Cerebellar nuclear complex (tissue), 1 donor: ENCODE measurements around the gene GANAB.
A peak's percentile ranks its signal among the peaks of the same experiment; 100 is the strongest.
"Not testable (repeated sequence)": the region's sequence is repeated elsewhere in the genome, so short reads cannot be mapped to it uniquely, and the experiment has no call there.

Source experiments
- DNase-seq, 2 experiments: peaks; one replicate each; lab custom pipeline; 2025; lab: John Stamatoyannopoulos, UW

The GANAB gene

DNA sequence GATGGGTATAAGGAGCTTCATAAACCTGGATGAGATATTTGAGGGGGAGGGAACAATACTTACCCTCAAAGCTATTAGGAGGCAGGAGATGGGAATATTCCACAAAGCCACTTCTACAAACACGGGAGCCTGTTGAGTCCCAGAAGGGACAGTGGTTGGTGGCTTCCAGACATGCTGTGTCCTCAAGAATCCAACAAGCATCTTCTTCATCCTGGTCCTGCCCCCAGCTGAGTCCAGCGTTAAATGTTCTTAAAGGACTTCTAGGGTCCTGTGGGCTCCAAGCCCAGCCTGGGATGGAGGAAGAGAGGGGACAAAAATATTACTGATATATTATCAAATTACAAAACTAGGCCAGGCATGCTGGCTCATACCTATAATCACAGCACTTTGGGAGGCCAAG lies 21.0 kb upstream of the GANAB start:
- DNase-seq, result no peak

DNA sequence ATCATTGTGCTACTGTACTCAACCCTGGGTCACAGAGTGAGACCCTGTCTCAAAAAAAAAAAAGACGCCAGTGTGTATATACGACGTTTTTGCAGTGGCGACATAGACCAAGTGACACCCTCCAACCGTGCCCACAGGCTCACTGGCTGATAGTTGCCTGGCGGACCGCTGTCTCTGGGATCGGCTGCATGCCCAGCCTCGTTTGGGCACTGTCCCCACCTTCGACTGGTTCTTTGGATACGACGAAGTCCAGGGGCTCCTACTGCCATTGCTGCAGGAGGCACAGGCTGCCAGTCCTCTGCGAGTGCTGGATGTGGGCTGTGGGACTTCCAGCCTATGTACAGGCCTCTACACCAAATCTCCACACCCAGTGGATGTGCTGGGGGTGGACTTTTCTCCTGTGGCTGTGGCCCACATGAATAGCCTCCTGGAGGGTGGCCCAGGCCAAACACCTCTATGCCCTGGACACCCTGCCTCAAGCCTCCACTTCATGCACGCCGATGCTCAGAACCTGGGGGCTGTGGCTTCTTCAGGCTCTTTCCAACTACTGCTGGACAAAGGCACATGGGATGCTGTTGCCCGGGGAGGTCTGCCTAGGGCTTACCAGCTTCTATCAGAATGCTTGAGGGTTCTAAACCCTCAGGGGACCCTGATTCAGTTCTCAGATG lies 20.0 kb upstream of the GANAB start:
- no peak for DNase-seq

DNA sequence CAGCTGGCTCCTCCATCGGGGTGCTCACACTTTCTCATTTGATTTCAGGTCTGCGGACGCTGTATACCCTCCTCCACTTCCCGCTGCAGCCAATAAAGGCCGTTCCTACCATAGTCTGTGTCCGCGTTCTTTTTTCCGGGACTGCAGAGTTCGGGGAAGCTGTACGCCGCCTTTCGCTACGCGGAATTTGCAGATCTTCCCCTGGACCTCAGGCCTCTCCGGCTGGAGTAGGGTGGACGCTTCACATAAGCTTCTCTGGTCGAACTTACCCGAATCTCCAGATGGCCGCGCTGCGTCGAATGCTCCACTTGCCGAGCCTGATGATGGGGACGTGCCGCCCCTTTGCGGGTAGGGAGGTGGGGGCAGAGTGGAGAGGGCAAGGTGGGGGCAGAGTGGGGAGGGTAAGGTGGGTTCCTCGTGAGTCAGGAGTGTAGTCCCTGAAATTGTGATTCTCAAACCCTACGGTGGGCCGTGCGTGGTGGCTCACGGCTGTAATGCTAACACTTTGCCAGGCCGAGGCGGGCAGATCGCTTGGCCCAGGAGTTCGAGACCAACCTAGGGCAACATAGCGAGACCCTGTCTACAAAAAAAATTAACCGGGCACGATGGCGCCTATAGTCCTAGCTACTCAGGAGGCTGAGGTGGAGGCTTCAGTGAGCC lies 19.3 kb upstream of the GANAB start:
- peak in 1 of 2 experiments; percentile 31 for DNase-seq

DNA sequence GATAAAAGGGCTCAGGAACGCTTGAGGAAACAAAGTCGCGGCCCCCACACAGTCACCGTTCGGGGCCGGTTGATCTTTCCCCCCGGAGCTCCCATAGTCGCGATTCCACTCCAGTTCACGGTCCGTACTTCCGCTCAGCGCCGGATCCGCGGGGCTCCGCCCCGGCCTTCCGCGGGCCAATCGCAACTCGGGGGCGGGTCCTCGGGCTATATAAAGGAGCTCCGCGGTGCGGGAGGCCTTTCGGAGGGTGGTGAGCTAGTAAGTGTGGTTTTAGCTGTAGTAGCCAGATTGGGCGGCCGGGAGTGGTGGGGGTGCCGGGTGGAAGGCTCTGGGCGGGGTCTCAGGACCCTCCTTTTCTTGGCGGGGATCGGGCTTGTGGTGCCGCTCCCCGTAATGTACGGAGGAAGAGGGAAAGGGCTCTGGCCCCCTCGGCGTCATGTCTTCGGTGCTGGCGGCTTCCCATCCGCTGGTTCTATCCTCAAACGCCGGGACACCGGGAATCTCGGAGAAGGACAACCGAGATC lies 18.7 kb upstream of the GANAB start, which contains the start of the genes C11orf98 and CSKMT:
C11orf98 (minus strand) TSS at position 136 of the 524 bp plus-strand sequence; CDS start at position 95, 41 bp downstream.
CSKMT (plus strand) TSS at position 238 of the 524 bp plus-strand sequence. CDS start 568 bp downstream, outside the sequence.
- peak; percentile 51 to 75 for DNase-seq

DNA sequence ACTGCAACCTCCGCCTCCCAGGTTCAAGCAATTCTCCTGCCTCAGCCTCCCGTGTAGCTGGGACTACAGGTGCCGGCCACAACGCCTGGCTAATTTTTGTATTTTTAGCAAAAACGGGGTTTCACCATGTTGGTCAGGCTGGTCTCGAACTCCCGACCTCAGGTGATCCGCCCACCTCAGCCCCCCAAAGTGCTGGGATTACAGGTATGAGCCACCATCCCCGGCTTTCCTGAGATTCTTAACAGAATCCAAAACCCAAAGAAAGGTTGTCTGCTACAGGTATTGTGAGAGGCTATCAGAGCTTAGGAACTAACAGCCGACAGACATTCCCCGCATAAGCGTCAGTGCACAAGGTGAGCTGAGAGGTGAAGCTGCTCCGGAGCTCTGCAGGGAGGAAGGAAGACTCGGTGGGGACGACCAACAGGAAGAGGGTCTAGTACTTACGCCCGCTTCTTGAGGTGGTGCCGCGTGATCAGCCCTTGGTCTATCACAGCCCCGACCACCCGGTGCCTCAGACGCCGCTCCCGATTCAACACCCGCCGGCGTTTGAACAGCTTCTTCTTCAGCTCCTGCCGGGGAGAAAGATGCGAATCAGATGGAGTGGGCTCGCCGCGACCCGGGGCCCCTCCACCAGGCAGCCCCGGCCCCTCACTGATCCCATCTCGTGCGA lies 18.1 kb upstream of the GANAB start:
- DNase-seq, result no peak

DNA sequence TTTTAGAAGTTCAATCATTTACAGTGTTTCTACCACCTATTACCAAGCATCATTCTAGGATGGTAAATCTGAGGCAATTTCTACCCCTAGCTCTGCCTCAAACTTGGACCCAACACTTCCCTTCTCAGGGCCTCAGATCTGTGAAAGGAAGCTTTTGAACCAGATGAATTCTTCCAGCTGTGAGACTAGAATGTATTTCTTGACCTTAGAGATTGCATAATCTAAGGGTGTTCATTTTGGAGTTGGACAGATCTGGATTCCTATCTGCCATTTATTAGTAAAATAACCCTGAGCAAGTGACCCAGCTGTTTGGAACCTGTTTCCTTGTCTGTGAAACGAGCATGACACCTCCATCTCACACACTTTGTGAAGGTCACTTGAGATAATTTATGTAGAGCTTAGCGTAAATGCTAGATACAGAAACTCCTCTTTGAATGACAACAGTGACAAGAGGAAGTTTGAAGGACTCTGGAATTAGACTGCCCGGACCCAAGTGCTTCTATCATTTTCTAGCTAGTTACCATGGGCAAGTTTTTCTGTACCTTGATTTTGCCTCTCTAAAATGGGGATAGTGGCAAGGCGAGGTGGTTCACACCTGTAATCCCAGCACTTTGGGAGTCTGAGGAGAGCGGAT lies 10.5 kb upstream of the GANAB start:
- DNase-seq, result no peak

DNA sequence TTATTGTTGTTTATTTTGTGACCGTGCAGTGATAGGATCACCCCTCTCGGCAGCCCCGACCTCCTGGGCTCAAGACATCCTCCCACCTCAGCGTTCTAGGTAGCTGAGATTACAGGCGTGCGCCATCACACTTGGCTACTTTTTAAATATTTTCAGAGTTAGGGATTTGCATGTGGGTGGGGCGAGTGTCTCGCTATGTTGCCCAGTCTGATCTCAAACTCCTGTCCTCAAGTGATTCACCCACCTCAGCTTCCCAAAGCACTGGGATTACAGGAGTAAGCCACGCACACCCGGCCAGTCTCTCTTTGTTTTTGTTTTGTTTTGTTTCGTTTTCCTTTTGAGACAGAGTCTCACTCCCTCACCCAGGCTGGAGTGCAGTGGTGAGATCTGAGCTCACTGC lies 7.9 kb upstream of the GANAB start:
- no peak for DNase-seq

DNA sequence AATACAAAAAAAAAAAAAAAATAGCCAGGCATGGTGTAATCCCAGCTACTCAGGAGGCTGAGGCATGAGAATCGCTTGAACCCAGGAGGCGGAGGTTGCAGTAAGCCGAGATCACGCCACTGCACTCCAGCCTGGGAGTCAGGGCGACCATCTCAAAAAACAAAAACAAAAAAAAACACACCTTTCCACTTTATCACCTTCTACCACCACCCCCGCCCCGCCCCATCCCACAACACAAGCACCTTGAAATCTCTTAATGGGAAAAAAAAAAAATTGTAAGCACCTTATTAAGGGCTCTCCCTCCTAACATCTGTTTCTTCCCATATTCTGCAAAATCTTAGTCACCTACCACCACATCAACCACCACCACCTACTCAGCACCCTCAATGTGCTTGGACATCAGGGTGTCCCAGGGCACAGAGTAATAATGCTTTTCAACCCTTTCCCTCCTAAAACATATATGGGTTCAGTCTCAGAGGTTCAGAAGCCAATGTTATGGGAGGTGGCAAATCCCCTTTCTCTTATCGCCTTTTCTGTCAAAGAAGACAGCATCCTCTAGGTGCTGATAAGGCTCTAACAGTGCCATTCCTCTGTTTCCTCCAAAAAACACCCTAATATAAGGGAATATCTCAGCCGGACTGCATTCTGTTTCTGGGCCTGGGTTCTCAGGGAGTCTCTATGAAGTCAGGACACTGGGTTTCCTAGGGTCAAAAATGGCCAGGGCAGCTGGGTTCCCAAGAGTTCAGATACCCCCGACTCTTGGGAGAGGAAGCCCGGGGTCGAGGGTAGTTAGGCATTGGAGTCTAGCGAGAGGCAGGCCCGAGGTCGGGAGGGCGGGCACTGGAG lies 6.0 kb upstream of the GANAB start:
- no peak for DNase-seq

DNA sequence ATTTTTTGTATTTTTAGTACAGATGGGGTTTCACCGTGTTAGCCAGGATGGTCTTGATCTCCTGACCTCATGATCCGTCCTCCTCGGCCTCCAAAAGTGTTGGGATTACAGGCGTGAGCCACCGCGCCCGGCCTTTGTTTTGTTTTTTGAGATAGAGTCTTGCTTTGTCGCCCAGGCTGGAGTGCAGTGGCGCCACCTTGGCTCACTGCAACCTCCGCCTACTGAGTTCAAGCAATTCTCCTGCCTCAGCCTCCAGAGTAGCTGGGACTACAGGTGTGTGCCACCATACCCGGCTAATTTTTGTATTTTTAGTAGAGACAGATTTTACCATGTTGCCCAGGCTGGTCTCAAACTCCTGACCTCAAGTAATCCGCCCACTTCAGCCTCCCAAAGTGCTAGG lies 3.9 kb upstream of the GANAB start:
- not testable (repeated sequence) for DNase-seq

DNA sequence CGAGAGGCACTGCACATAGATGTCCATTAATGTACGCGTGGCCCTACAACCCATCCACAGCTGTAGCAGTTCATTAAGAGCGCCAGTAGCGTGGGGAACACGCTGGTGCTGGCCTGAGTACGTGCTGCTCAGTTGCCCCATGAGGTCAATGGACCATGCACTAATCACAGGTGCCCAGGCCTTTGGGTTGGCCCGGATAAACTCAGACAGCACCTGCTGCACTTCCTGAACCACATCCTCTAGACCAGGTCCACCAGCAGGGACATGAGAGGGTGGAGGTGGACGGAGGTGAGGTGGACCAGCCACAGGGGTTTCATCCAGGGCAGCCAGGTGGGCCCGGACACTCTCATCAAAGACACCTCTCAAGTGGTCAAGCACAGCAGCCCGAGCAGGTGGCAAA lies 3.1 kb upstream of the GANAB start:
- no peak for DNase-seq

DNA sequence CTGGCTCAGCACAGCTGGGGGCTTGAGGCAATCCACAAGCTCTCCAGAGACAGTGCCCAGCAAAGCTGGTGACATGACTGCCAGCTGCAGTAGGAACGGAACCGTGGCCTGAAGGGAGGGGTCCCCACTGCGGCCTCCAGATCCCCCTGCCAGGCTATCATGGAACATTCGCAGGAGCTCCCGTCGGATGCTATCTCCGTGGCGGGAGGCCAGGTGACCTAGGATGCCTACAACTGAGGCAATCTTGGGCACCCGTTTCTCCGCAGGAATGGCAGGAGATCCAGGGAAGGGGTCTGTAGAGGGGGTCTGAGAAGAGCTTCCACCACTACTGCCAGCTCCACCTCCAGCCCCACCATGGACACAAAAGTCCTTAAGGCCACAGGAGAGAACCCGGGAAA lies 2.6 kb upstream of the GANAB start:
- DNase-seq, result no peak

DNA sequence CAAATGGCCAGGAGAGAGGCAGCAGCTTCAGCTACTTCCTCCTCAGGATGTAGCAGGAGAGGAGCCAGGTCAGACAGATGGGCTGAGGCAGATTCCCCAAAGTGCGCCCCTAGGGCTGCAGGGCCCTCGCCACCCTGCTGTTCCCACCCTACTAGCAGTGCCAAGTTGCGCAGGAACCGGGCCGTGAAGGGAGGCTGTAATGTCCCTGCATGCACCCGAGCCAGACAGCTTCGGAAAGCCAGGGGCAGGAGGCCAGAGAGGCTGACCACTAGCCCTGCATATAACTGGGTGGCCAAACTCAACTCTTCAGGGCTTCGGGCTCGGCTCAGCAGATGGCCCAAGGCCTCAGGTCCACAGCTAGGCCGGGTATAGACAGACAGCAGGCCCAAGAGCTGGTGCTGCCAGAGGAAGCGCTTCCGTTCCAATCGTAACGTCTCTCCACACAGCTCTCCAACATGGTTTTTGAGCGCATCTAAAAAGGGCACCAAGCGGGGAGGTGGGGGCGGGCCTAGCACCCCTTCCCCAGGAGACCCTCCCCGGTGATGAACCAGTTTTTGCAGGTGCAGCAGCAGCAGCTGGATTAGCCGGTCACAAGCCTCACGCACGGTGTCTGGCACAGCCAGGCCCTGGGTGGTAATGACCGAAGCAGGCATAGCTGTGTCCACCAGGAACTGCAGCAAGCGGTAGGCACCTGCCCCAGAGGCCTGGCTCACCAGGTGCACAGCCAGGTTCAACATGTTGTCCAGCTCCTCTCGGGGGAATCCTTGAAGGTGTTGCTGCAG lies 2.0 kb upstream of the GANAB start:
- no peak for DNase-seq

DNA sequence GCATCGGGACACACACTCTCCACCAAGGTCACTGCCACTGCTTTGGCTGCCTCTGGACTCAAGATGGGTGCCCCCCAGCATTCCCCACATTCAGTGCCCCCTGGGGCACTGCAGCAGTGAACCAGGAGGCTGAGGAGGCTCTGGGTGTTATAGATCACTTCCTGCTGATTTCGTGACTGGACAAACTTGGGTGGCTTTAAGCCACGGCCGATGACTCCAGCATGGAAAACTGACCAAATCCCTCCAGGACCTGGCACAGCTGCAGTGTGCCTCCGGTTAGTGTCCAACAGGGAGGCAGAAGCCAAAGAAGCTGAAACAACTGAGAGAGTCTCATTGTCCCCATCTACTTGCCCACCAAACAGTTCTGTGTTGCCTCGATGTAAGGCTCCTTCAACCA lies 1.2 kb upstream of the GANAB start:
- DNase-seq, result no peak

DNA sequence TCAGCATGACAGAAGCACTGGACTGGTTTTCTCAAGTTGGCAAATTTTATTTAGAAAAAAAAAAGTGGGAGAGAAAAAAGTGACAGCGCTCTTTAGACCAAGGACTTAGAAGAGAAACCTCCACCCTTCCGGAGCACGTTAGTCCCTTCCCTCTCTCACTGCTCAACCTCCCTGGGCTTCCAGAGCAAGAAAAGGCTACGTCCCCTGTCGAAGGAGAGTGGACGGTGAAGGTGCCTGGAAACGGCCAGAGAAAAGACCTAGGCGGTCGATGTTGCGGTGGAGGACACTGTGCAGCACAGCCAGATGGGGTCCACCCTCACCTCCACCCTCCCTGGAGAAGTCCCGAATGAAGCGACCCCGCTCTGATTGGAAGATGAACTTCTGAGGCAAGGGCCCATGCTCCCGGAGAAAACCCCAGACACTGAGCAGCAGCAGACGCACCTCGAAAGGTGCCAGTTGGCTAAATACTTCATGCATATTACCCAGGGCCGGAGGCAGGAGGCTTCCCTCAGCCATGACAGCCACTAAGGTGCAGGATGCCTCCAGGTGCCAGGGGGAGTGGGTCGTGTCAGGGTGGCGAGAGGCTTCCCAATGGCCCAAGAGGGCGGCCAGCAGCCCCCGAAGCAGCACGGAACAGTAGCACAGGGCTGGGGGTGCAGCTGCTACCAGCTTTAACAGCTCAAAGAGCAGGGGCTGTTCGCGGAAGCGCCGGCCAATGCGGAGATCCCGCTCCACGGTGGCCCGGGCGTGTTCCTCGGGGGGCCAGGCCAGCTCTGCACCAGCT lies 604 bp upstream of the GANAB start:
- DNase-seq, result no peak

DNA sequence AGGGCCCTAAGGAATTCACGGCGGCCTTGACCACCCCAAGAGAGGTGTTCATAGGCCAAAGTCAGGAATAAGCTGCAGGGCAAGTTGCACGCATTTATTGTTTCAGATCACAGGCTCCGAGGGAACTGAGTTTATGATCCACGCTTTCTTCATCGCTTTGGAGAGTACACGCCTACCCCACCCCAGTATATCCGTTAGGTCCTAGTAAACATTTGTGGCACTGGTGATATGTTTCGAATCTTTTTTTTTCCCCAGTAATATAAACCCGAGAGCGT lies 805 bp downstream of the GANAB start:
- no peak for DNase-seq

DNA sequence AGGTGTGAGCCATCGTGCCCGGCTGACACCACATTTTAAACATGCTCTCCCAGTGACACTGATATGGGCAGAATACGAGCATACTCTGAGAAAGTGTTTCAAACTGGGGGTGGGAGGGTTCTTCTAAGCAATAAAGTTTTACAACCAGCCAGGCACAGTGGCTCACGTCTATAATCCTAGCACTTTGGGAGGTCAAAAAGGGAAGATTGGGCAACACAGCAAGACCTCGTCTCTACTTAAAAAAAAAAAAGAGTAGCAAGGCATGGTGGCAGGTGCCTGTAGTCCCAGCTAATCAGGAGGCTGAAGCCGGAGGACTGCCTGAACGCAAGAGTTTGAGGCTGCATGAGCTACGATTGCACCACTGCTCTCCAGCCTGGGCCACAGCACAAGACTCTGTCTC lies 2.2 kb downstream of the GANAB start:
- DNase-seq, result no peak

DNA sequence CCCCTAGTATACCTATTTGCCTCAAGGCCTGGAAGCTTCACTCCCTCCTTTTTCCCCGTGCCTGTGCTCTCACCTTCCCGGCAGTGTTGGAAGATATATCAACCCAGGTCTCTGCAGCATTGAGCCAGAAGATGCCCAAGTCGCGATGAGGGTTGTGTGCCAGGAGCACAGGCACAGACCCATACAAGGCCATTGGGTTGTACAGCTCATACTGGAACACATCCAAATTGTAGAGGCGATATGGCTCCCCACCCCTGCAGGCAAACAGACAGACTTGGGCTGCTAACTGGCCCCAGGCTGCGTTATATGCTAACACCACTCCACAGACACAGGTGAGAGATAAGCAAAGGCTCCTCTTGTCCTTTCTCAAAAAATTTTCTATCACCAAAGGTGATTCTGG lies 13.9 kb downstream of the GANAB start:
- DNase-seq, result no peak

DNA sequence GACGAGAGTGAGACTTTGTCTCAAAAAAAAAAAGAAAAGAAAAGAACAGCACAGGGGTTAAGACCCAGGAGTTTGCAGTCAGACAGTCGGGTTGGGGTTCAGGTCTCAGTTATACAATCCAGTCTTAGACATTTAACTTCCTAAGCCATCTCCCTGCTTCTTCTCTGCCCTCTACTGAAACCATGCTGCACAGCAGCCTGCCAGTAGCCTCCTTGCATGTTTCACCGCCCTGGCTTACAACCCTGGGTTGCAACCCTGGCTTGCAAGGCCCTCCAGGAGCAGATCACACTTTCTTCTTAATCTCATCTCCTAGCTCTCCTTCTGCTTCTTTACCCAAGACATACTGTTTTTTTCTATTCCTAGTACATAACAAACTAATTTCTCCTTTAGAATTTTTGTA lies 18.7 kb downstream of the GANAB start:
- DNase-seq, result no peak

DNA sequence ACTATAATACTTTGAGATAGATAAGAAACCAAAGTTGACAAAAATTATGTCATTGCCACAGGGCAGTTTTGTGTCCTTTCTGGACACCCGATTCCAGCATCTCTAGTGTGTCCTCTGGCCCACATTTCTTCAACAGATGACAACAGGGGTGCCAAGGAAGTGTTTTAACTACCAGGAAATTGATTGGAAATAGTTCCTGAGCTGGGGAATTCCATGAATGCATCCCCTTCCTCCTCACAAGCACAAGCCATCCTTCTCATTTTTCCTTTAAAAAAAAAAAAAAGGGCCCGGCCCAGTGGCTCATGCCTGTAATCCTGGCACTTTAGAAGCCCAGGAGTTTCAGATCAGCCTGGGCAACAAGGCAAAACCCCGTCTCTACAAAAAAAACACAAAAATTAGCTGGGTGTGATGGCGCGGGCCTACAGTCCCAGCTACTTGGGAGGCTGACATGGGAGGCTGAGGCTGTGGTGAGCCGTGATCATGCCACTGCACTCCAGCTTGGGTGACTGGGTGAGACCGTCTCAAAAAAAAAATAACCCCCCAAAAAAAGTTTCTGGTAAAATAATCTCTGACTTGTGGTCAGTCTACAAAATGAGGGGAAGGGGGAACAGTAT lies 23.8 kb downstream of the GANAB start:
- DNase-seq, result no peak
